HepG2 (cell line): ENCODE data around the gene SPPL3. TPM values are rescaled to one million over a fixed set of nuclear protein-coding genes. Genes with fewer than 3 reads are reported as not detected.

Source experiments
- ATAC-seq: fragments of 200-7000 bp; cut with Tn5 transposase; 3 replicates; pipeline ENCODE4 v1.9.1; 2020; ENCODE audit warnings: mild to moderate bottlenecking, moderate library complexity
- BruUV-seq: library from RNA; stranded (reverse); fragments of 400-500 nt; replicated peaks from 2 replicates; lab custom pipeline; 2021; lab: Mats Ljungman, UMichigan
- CTCF ChIA-PET: fragments of 300-600 bp; formaldehyde crosslinking; extraction: SDS; loops from one replicate; lab custom pipeline; 2021; ENCODE audit warnings: low total read pairs, inconsistent platforms, low intra/inter-chr PET ratio; lab: Yijun Ruan, JAX
- POLR2A ChIA-PET: fragments of 350-600 bp; sonication (Branson Sonifier 250); formaldehyde crosslinking; loops from one replicate; lab custom pipeline; 2020; ENCODE audit warnings: antibody characterized with exemption, inconsistent platforms; lab: Yijun Ruan, JAX
- DNase-seq: peaks from one replicate; pipeline ENCODE4 v3.0.0-alpha.2; 2015; ENCODE audit warnings: low spot score
- FAIRE-seq: peaks from 3 replicates; lab custom pipeline; 2011; peaks lifted over from hg19 to GRCh38; lab: Jason Lieb, UNC
- H2AFZ ChIP-seq: one replicate; pipeline ENCODE4 v1.6.1; 2011; ENCODE audit warnings: low read length, inconsistent platforms
- H3K27ac ChIP-seq: fragments of 300-600 bp; 3 replicates; pipeline ENCODE4 v1.8.0; 2011; ENCODE audit warnings: mixed run types, mild to moderate bottlenecking, mixed read lengths, low read length, inconsistent platforms; ENCODE audit not compliant: insufficient read depth; ENCODE audit errors: extremely low read length
- H3K27me3 ChIP-seq, 2 experiments: fragments of 200-600 bp in 1 of 2; 2 replicates in 1 of 2; 3 replicates in 1 of 2; pipeline versions ENCODE4 v1.6.0 to v1.8.0; 2011; ENCODE audit warnings: low read length in 2 of 2, mild to moderate bottlenecking in 2 of 2, moderate library complexity in 2 of 2, inconsistent platforms in 1 of 2; ENCODE audit not compliant: insufficient read depth in 2 of 2, control insufficient read depth in 1 of 2
- H3K36me3 ChIP-seq, 2 experiments: fragments of 200-600 bp in 1 of 2; replicated peaks in 1 of 2; 2 replicates in 1 of 2; 3 replicates in 1 of 2; pipeline versions ENCODE4 v1.5.1 to v1.8.0; 2011; ENCODE audit warnings: low read length in 2 of 2, inconsistent platforms in 1 of 2; ENCODE audit not compliant: insufficient read depth in 2 of 2, control insufficient read depth in 1 of 2
- H3K4me1 ChIP-seq: 2 replicates; pipeline ENCODE4 v1.5.1; 2012; ENCODE audit warnings: low read length, inconsistent platforms; ENCODE audit not compliant: insufficient read depth
- H3K4me2 ChIP-seq: 2 replicates; pipeline ENCODE4 v1.6.0; 2011; ENCODE audit warnings: low read depth, low read length, inconsistent platforms
- H3K4me3 ChIP-seq, 3 experiments: fragments of 200-600 bp in 1 of 3; sonication (generic), shearing (Covaris generic) in 1 of 3; replicated peaks in 1 of 3; 2 replicates each; pipeline ENCODE4 v1.5.1; 2011 to 2016; ENCODE audit warnings: low read length in 3 of 3, inconsistent platforms in 2 of 3, low read depth in 2 of 3, mild to moderate bottlenecking in 2 of 3, control low read depth in 1 of 3, mixed read lengths in 1 of 3; ENCODE audit not compliant: insufficient read depth in 1 of 3
- H3K79me2 ChIP-seq: one replicate; pipeline ENCODE4 v1.6.1; 2011; ENCODE audit warnings: low read length, inconsistent platforms; ENCODE audit not compliant: insufficient read depth
- H3K9ac ChIP-seq: 2 replicates; pipeline ENCODE4 v1.6.0; 2011; ENCODE audit warnings: mild to moderate bottlenecking, low read depth, low read length, inconsistent platforms; ENCODE audit not compliant: insufficient read depth
- H3K9me3 ChIP-seq: 2 replicates; pipeline ENCODE4 v1.5.1; 2012; ENCODE audit warnings: mild to moderate bottlenecking, low read length
- H4K20me1 ChIP-seq: 2 replicates; pipeline ENCODE4 v1.6.0; 2011; ENCODE audit warnings: inconsistent platforms, mild to moderate bottlenecking, low read length, moderate library complexity; ENCODE audit not compliant: insufficient read depth
- EHMT2 ChIP-seq: fragments of 200-600 bp; sonication (generic); IDR thresholded peaks from 2 replicates; pipeline ENCODE4 v1.7.0; 2017; ENCODE audit warnings: antibody characterized with exemption, low read depth, low read length, borderline replicate concordance
- IKZF5 ChIP-seq: IDR thresholded peaks from 2 replicates; pipeline ENCODE4 v1.6.1; 2018; ENCODE audit warnings: missing genetic modification reagents, mild to moderate bottlenecking, missing compliant biosample characterization
- MAFF ChIP-seq: IDR thresholded peaks from 2 replicates; pipeline ENCODE4 v1.6.1; 2011; ENCODE audit warnings: low read depth, low read length, improper control_type of control experiment
- TAF1 ChIP-seq: sonication (generic); formaldehyde crosslinking; IDR thresholded peaks from 2 replicates; pipeline ENCODE4 v1.4.0; 2020; ENCODE audit warnings: missing genetic modification reagents
- ZHX2 ChIP-seq, 2 experiments: sonication (generic) in 1 of 2; formaldehyde crosslinking in 1 of 2; IDR thresholded peaks; 2 replicates each; pipeline versions ENCODE4 v1.6.1 to v1.9.0; 2014 to 2022; ENCODE audit warnings: antibody characterized with exemption in 1 of 2, borderline replicate concordance in 1 of 2, inconsistent platforms in 1 of 2, low read depth in 1 of 2, missing genetic modification reagents in 1 of 2
- ZNF75D ChIP-seq: sonication (generic); formaldehyde crosslinking; IDR thresholded peaks from 2 replicates; pipeline ENCODE4 v1.8.1; 2023; ENCODE audit warnings: missing genetic modification reagents, mild to moderate bottlenecking, borderline replicate concordance
- ZNF780A ChIP-seq: sonication (generic); formaldehyde crosslinking; IDR thresholded peaks from 2 replicates; pipeline ENCODE4 v1.8.0; 2022; ENCODE audit warnings: mild to moderate bottlenecking, missing genetic modification reagents, moderate library complexity
- WGBS: methylation state at CpG from one replicate; pipeline ENCODE4 v1.1.6; 2017; ENCODE audit warnings: low lambda C conversion rate; 5-methylcytosine and 5-hydroxymethylcytosine counted together
- in situ Hi-C: cut with HindIII; loops from 2 replicates; pipeline ENCODE4 v1.10.0; 2017; ENCODE audit warnings: low pct_unique_long_range_greater_than_20kb; ENCODE audit not compliant: extremely low pct_ligation_motif_present
- intact Hi-C: fragments of 100-400 bp; cut with micrococcal nuclease; formaldehyde crosslinking; loops from one replicate; pipeline ENCODE4 v1.10.0; 2022; ENCODE audit not compliant: unreplicated experiment
- polyA plus RNA-seq, 8 experiments: library from polyadenylated mRNA; depleted of rRNA in 3 of 8; stranded (reverse) in 7 of 8; unstranded in 1 of 8; fragments of >200 nt; fragmentation: Illumina TruSeq in 4 of 8; extraction: Trizol in 4 of 8; gene quantifications; 2 replicates each; pipeline versions ENCODE4 v1.2.1 to v1.2.3, GENCODE V29; 2011 to 2016; ENCODE audit warnings: low read depth in 4 of 8, missing spikeins in 1 of 8, mixed read lengths in 1 of 8; ENCODE audit not compliant: insufficient read depth in 1 of 8
- total RNA-seq, 5 experiments: library from RNA; depleted of rRNA; stranded (reverse); fragments of >200 nt; fragmentation: Illumina TruSeq; extraction: Trizol; gene quantifications; 2 replicates each; pipeline ENCODE4 v1.2.3, GENCODE V29; 2016; ENCODE audit warnings: low read depth in 1 of 5
- TF ChIP-seq, protein P1 (sequence below): sonication (generic); formaldehyde crosslinking; IDR thresholded peaks from 2 replicates; pipeline ENCODE4 v1.4.0; 2020; ENCODE audit warnings: mild to moderate bottlenecking, missing genetic modification reagents

The SPPL3 gene
- total and polyA plus RNA-seq, 2 of the 13 experiments (the other 11 are each of a cell fraction or from before 2014, with no cell fraction given) = 8.9 to 9.1 TPM

DNA sequence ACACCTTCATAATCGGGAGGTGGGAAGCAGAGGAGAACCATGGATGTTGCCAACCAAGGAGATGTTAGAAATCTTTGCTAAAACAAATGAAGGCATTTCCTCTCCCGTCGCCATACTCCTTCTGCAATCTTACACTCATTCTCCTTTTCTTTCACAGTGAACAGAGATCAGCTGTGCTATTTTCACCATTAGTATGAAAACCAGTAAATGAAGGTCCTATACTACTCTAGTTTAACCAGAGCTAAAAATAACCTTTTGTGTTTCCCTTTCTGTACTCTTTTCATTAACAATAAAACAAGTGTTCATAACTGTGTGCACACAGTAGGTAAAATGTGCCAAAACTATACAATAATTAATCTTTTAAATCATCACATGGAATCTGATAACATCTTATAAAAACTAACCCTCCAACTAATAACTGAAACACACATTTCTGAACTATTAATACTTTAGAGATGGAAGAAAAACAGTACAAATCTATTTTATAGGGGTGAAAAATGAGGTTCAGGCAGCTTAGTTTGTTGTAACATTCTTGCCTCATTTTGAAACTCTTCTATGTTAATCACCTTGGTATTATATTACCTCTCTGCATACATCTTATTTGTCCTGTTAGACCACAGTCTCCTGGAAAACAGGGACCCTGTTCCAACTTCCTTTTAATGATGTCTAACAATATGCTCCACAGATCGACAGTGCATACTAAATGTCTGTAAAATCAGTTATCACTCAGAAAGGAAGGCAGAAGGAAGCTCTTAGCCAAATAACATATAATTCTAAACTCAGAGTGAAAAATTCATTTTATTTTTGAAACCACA is 69.5 kb downstream of the SPPL3 start:
- WGBS = 92% methylated on average over 4 of the region's 4 CpGs
- ATAC-seq (no peak), FAIRE-seq (no peak), DNase-seq (no peak)
- Histone ChIP-seq H3K9me3 (no peaks in the 10 kb centered on the region), H3K9ac (no peak overlapping the region), H2AFZ (no peak overlapping the region), H3K27me3 (no peaks in the 10 kb centered on the region), H3K27ac (no peak overlapping the region), H3K4me1 (peaks cover 12% of the 10 kb centered on the region), H3K4me3 (no peak overlapping the region), H3K4me2 (no peak overlapping the region), H4K20me1 (peaks cover 14% of the 10 kb centered on the region; the same call in 1 of the 2 replicates), H3K79me2 (peaks cover 11% of the 10 kb centered on the region), H3K36me3 (no peaks in the 10 kb centered on the region)
- BruUV-seq = no TSS peak
- ChIA-PET POLR2A (no interaction called here), CTCF (no interaction called here)
- intact Hi-C loops = no loop called here
- in situ Hi-C loops = no loop called here
- TF ChIP-seq, protein P1, sequence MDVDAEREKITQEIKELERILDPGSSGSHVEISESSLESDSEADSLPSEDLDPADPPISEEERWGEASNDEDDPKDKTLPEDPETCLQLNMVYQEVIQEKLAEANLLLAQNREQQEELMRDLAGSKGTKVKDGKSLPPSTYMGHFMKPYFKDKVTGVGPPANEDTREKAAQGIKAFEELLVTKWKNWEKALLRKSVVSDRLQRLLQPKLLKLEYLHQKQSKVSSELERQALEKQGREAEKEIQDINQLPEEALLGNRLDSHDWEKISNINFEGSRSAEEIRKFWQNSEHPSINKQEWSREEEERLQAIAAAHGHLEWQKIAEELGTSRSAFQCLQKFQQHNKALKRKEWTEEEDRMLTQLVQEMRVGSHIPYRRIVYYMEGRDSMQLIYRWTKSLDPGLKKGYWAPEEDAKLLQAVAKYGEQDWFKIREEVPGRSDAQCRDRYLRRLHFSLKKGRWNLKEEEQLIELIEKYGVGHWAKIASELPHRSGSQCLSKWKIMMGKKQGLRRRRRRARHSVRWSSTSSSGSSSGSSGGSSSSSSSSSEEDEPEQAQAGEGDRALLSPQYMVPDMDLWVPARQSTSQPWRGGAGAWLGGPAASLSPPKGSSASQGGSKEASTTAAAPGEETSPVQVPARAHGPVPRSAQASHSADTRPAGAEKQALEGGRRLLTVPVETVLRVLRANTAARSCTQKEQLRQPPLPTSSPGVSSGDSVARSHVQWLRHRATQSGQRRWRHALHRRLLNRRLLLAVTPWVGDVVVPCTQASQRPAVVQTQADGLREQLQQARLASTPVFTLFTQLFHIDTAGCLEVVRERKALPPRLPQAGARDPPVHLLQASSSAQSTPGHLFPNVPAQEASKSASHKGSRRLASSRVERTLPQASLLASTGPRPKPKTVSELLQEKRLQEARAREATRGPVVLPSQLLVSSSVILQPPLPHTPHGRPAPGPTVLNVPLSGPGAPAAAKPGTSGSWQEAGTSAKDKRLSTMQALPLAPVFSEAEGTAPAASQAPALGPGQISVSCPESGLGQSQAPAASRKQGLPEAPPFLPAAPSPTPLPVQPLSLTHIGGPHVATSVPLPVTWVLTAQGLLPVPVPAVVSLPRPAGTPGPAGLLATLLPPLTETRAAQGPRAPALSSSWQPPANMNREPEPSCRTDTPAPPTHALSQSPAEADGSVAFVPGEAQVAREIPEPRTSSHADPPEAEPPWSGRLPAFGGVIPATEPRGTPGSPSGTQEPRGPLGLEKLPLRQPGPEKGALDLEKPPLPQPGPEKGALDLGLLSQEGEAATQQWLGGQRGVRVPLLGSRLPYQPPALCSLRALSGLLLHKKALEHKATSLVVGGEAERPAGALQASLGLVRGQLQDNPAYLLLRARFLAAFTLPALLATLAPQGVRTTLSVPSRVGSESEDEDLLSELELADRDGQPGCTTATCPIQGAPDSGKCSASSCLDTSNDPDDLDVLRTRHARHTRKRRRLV (CRISPR knock-in tag) = no peak
- TF ChIP-seq EHMT2 (no peak), IKZF5 (CRISPR knock-in tag) (no peak), ZNF75D (no peak), ZNF780A (no peak), TAF1 (CRISPR knock-in tag) (no peak), ZHX2 (IDR thresholded peaks at IDR 0.05; ENCODE audit: low read depth) (no peak), ZHX2 (CRISPR knock-in tag; IDR thresholded peaks at IDR 0.05; ENCODE audit: borderline replicate concordance) (no peak), MAFF (no peak)
